ENCODE data around the gene TTC21A. TPM values are rescaled to one million over a fixed set of nuclear protein-coding genes. Genes with fewer than 3 reads are reported as not detected.

TTC21A gene
- total and polyA plus RNA-seq, 2 of the 13 experiments (the other 11 are each of a cell fraction or from before 2014, with no cell fraction given): 0.31 to 1.5 TPM

DNA sequence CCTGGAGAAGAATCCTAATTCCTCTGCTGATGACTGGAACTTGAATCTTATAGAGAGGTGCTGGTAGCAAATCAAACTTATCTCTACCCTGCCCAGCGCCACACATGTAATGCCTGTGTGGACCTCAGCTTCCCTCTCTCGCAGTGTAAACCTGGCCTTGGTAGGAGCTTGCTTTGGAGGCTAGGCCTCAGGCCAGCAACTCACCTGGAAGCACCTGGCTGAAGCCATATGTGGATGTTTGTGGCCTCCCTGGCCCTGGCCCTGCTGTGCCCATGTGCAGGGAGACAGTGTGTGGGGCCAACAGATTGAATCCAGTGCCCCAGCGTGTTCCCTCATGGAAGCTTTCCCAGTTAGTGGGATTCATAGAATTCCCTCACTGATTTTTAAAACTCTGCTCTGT lies 8.4 kb downstream of the TTC21A start:
- no peak overlapping the region for H3K4me2 ChIP-seq (ENCODE audit: low read depth, low read length)
- H3K9ac ChIP-seq (ENCODE audit: insufficient read depth, low read depth, low read length): no peak overlapping the region
- no peak for TF ChIP-seq ZNF746 (CRISPR knock-in tag; IDR thresholded peaks at IDR 0.05)
- no peak for TF ChIP-seq RBAK (CRISPR knock-in tag; IDR thresholded peaks at IDR 0.05)
- TF ChIP-seq, protein P1, sequence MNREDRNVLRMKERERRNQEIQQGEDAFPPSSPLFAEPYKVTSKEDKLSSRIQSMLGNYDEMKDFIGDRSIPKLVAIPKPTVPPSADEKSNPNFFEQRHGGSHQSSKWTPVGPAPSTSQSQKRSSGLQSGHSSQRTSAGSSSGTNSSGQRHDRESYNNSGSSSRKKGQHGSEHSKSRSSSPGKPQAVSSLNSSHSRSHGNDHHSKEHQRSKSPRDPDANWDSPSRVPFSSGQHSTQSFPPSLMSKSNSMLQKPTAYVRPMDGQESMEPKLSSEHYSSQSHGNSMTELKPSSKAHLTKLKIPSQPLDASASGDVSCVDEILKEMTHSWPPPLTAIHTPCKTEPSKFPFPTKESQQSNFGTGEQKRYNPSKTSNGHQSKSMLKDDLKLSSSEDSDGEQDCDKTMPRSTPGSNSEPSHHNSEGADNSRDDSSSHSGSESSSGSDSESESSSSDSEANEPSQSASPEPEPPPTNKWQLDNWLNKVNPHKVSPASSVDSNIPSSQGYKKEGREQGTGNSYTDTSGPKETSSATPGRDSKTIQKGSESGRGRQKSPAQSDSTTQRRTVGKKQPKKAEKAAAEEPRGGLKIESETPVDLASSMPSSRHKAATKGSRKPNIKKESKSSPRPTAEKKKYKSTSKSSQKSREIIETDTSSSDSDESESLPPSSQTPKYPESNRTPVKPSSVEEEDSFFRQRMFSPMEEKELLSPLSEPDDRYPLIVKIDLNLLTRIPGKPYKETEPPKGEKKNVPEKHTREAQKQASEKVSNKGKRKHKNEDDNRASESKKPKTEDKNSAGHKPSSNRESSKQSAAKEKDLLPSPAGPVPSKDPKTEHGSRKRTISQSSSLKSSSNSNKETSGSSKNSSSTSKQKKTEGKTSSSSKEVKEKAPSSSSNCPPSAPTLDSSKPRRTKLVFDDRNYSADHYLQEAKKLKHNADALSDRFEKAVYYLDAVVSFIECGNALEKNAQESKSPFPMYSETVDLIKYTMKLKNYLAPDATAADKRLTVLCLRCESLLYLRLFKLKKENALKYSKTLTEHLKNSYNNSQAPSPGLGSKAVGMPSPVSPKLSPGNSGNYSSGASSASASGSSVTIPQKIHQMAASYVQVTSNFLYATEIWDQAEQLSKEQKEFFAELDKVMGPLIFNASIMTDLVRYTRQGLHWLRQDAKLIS (CRISPR knock-in tag; IDR thresholded peaks at IDR 0.05): no peak
- TF ChIP-seq ZSCAN22 (CRISPR knock-in tag; IDR thresholded peaks at IDR 0.05): no peak
- TF ChIP-seq, protein P2, sequence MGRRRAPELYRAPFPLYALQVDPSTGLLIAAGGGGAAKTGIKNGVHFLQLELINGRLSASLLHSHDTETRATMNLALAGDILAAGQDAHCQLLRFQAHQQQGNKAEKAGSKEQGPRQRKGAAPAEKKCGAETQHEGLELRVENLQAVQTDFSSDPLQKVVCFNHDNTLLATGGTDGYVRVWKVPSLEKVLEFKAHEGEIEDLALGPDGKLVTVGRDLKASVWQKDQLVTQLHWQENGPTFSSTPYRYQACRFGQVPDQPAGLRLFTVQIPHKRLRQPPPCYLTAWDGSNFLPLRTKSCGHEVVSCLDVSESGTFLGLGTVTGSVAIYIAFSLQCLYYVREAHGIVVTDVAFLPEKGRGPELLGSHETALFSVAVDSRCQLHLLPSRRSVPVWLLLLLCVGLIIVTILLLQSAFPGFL (CRISPR knock-in tag; IDR thresholded peaks at IDR 0.05): no peak
- TF ChIP-seq ETV6 (CRISPR knock-in tag; conservative IDR thresholded peaks at IDR 0.05): no peak
- no peak for FAIRE-seq
- no peaks in the 10 kb centered on the region for H3K9me3 ChIP-seq (ENCODE audit: low read length)
- H3K27me3 ChIP-seq (ENCODE audit: control insufficient read depth in 1 of 2, insufficient read depth in 2 of 2, low read length in 2 of 2): no peaks in the 10 kb centered on the region
- ATAC-seq: no peak
- H3K27ac ChIP-seq (ENCODE audit: extremely low read length, insufficient read depth, low read length): no peak overlapping the region
- H3K36me3 ChIP-seq (replicated peaks in 1 of 2; ENCODE audit: control insufficient read depth in 1 of 2, insufficient read depth in 2 of 2, low read length in 2 of 2): no peaks in the 10 kb centered on the region
- no peaks in the 10 kb centered on the region for H3K79me2 ChIP-seq (ENCODE audit: insufficient read depth, low read length)
- intact Hi-C loops (cut with micrococcal nuclease; ENCODE audit: unreplicated experiment) (no loop called here), in situ Hi-C loops (cut with HindIII; ENCODE audit: extremely low pct_ligation_motif_present, low pct_unique_long_range_greater_than_20kb) (no loop called here)
- no peak overlapping the region for H2AFZ ChIP-seq (ENCODE audit: low read length)
- BruUV-seq (replicated peaks): no TSS peak
- no peaks in the 10 kb centered on the region for H4K20me1 ChIP-seq (ENCODE audit: insufficient read depth, low read length)
- no peak for DNase-seq (ENCODE audit: low spot score)
- WGBS (ENCODE audit: low lambda C conversion rate): 78% methylated on average over 3 of the region's 3 CpGs
- ChIA-PET CTCF (ENCODE audit: low intra/inter-chr PET ratio, low total read pairs) (no interaction called here), POLR2A (no interaction called here)
- H3K4me3 ChIP-seq (replicated peaks in 1 of 3; ENCODE audit: insufficient read depth in 1 of 3, low read depth in 2 of 3, low read length in 3 of 3): no peak overlapping the region
- H3K4me1 ChIP-seq (ENCODE audit: insufficient read depth, low read length): no peaks in the 10 kb centered on the region

Data from HepG2 (cell line).